ENCODE data around the gene RPL18A. TPM values are rescaled to one million over a fixed set of nuclear protein-coding genes. Genes with fewer than 3 reads are reported as not detected.
A peak's percentile ranks its signal among the peaks of the same experiment; 100 is the strongest.

Gene RPL18A
- polyA plus RNA-seq, 1 experiment = 2,264 TPM

- H3K36me3 ChIP-seq (ENCODE audit: control insufficient read depth, insufficient read depth, low read length) = peaks cover 4% of the 10 kb centered on the region
- POLR2A ChIA-PET = no interaction called here
- no peaks in the 10 kb centered on the region for H3K27me3 ChIP-seq (ENCODE audit: control insufficient read depth, insufficient read depth, low read length)
- TF ChIP-seq CTCF (IDR thresholded peaks at IDR 0.05; ENCODE audit: insufficient read depth, low read depth, low read length) = no peak
- peak overlapping the region; percentile 35 for H3K4me3 ChIP-seq (ENCODE audit: low read depth, low read length)
- no peak for DNase-seq (ENCODE audit: low read depth)
- CTCF ChIA-PET = interaction anchor here (1.2 kb wide), 1 partner anchor 13 kb away, joined by 4 read pairs; no protein-coding TSS in a partner anchor
Measured at GRCh38 chr19:17841810-17842662, 17.7 kb upstream of the RPL18A start.

- TF ChIP-seq CTCF (IDR thresholded peaks at IDR 0.05; ENCODE audit: insufficient read depth, low read depth, low read length) = no peak
- Histone ChIP-seq H3K27me3 (ENCODE audit: control insufficient read depth, insufficient read depth, low read length) (no peaks in the 10 kb centered on the region), H3K4me3 (ENCODE audit: low read depth, low read length) (peak overlapping the region; percentile 35), H3K36me3 (ENCODE audit: control insufficient read depth, insufficient read depth, low read length) (peaks cover 4% of the 10 kb centered on the region; the same call in 1 of the 2 replicates)
- POLR2A ChIA-PET = no interaction called here
- no peak for DNase-seq (ENCODE audit: low read depth)
- CTCF ChIA-PET = interaction anchor here (1.2 kb wide), 1 partner anchor 12 kb away, joined by 4 read pairs; no protein-coding TSS in a partner anchor
Measured at GRCh38 chr19:17842663-17843291, 16.9 kb upstream of the RPL18A start.

GRCh38 chr19:17843292-17843827, 16.4 kb upstream of the RPL18A start:
- H3K4me3 ChIP-seq (ENCODE audit: low read depth, low read length) = no peak overlapping the region
- CTCF ChIA-PET = no interaction called here
- H3K36me3 ChIP-seq (ENCODE audit: control insufficient read depth, insufficient read depth, low read length) = peaks cover 4% of the 10 kb centered on the region; the same call in 1 of the 2 replicates
- no peaks in the 10 kb centered on the region for H3K27me3 ChIP-seq (ENCODE audit: control insufficient read depth, insufficient read depth, low read length)
- POLR2A ChIA-PET = no interaction called here
- DNase-seq (ENCODE audit: low read depth) = no peak
- TF ChIP-seq CTCF (IDR thresholded peaks at IDR 0.05; ENCODE audit: insufficient read depth, low read depth, low read length) = no peak

GRCh38 chr19:17843908-17844490, 15.7 kb upstream of the RPL18A start:
- CTCF ChIA-PET = no interaction called here

More at GRCh38 chr19:17843908-17844490, 15.7 kb upstream of the RPL18A start:
- no peak for TF ChIP-seq CTCF (IDR thresholded peaks at IDR 0.05; ENCODE audit: insufficient read depth, low read depth, low read length)
- H3K4me3 ChIP-seq (ENCODE audit: low read depth, low read length) = no peak overlapping the region
- no peaks in the 10 kb centered on the region for H3K27me3 ChIP-seq (ENCODE audit: control insufficient read depth, insufficient read depth, low read length)
- no peak for DNase-seq (ENCODE audit: low read depth)
- POLR2A ChIA-PET = no interaction called here
- H3K36me3 ChIP-seq (ENCODE audit: control insufficient read depth, insufficient read depth, low read length) = peaks cover 4% of the 10 kb centered on the region; the same call in 1 of the 2 replicates
